ENCODE measurements around the gene TNP1. TPM values are rescaled to one million over a fixed set of nuclear protein-coding genes. Genes with fewer than 3 reads are reported as not detected.

Gene TNP1
- total RNA-seq, 6 experiments from 2014 or later: not detected

- Mint-ChIP-seq H3K4me1 (ENCODE audit: low read depth) (no peaks in the 10 kb centered on the region), H3K4me3 (no peak overlapping the region), H3K36me3 (ENCODE audit: low read depth) (peaks cover 6% of the 10 kb centered on the region; the same call in 1 of the 2 replicates), H3K27ac (no peak overlapping the region), H3K27me3 (ENCODE audit: insufficient read depth) (peaks cover 31% of the 10 kb centered on the region), H3K9me3 (no peaks in the 10 kb centered on the region; the same call in 1 of the 2 replicates)
- no peak for TF ChIP-seq CTCF (IDR thresholded peaks at IDR 0.05)
- no peak for DNase-seq
These were observed 29.2 kb upstream of the TNP1 start for GRCh38 chr2:216888887-216889622.

GRCh38 chr2:216888081-216888480, 28.2 kb upstream of the TNP1 start:
- no peak overlapping the region for H3K4me3 Mint-ChIP-seq
- peaks cover 6% of the 10 kb centered on the region; the same call in 1 of the 2 replicates for H3K36me3 Mint-ChIP-seq (ENCODE audit: low read depth)
- H3K4me1 Mint-ChIP-seq (ENCODE audit: low read depth): no peaks in the 10 kb centered on the region
- DNase-seq: no peak
- TF ChIP-seq CTCF (IDR thresholded peaks at IDR 0.05): no peak
- H3K27ac Mint-ChIP-seq: no peak overlapping the region
- H3K27me3 Mint-ChIP-seq (ENCODE audit: insufficient read depth): peaks cover 37% of the 10 kb centered on the region
- H3K9me3 Mint-ChIP-seq: no peaks in the 10 kb centered on the region; the same call in 1 of the 2 replicates

GRCh38 chr2:216887138-216887537, 27.3 kb upstream of the TNP1 start:
- Mint-ChIP-seq H3K27ac (no peak overlapping the region), H3K4me1 (ENCODE audit: low read depth) (no peaks in the 10 kb centered on the region), H3K36me3 (ENCODE audit: low read depth) (peaks cover 6% of the 10 kb centered on the region; the same call in 1 of the 2 replicates), H3K27me3 (ENCODE audit: insufficient read depth) (peaks cover 41% of the 10 kb centered on the region), H3K9me3 (no peaks in the 10 kb centered on the region; the same call in 1 of the 2 replicates), H3K4me3 (no peak overlapping the region)
- no peak for TF ChIP-seq CTCF (IDR thresholded peaks at IDR 0.05)
- DNase-seq: no peak

GRCh38 chr2:216885117-216885553, 25.3 kb upstream of the TNP1 start:
- TF ChIP-seq CTCF (IDR thresholded peaks at IDR 0.05): no peak
- no peaks in the 10 kb centered on the region; the same call in 1 of the 2 replicates for H3K9me3 Mint-ChIP-seq
- H3K27me3 Mint-ChIP-seq (ENCODE audit: insufficient read depth): peaks cover 33% of the 10 kb centered on the region
- no peak overlapping the region for H3K4me3 Mint-ChIP-seq
- DNase-seq: no peak
- H3K27ac Mint-ChIP-seq: no peak overlapping the region
- no peaks in the 10 kb centered on the region for H3K4me1 Mint-ChIP-seq (ENCODE audit: low read depth)
- peaks cover 6% of the 10 kb centered on the region; the same call in 1 of the 2 replicates for H3K36me3 Mint-ChIP-seq (ENCODE audit: low read depth)

GRCh38 chr2:216884347-216884746, 24.5 kb upstream of the TNP1 start:
- TF ChIP-seq CTCF (IDR thresholded peaks at IDR 0.05): no peak

More at GRCh38 chr2:216884347-216884746, 24.5 kb upstream of the TNP1 start:
- Mint-ChIP-seq H3K4me1 (ENCODE audit: low read depth) (no peaks in the 10 kb centered on the region), H3K27ac (no peak overlapping the region), H3K27me3 (ENCODE audit: insufficient read depth) (peaks cover 35% of the 10 kb centered on the region), H3K4me3 (no peak overlapping the region), H3K9me3 (no peaks in the 10 kb centered on the region; the same call in 1 of the 2 replicates), H3K36me3 (ENCODE audit: low read depth) (peaks cover 6% of the 10 kb centered on the region; the same call in 1 of the 2 replicates)
- DNase-seq: no peak
